Uterus (tissue), 4 donors: ENCODE results near the gene IL6ST. TPM values are rescaled to one million over a fixed set of nuclear protein-coding genes. Genes with fewer than 3 reads are reported as not detected.

Source experiments
- DNase-seq, 2 donors: peaks; one replicate each; pipeline ENCODE4 v3.0.0-alpha.2; 2019 to 2020
- H3K27ac ChIP-seq, 2 donors: fragments of 200-600 bp; sonication (generic); 1 replicate in 1 of 2; 2 replicates in 1 of 2; pipeline ENCODE4 v1.5.1; 2016 to 2018
- H3K27me3 ChIP-seq, 2 donors: fragments of 200-600 bp; sonication (generic); one replicate each; pipeline ENCODE4 v1.5.1; 2018 to 2019; ENCODE audit warnings: control low read depth in 1 of 2
- H3K36me3 ChIP-seq, 2 donors: fragments of 200-600 bp; sonication (generic); one replicate each; pipeline ENCODE4 v1.5.1; 2019; ENCODE audit warnings: control low read depth in 1 of 2
- H3K4me1 ChIP-seq, 2 donors: fragments of 200-600 bp; sonication (generic); one replicate each; pipeline ENCODE4 v1.5.1; 2018 to 2019; ENCODE audit warnings: control low read depth in 1 of 2
- H3K4me3 ChIP-seq, 2 donors: fragments of 200-600 bp; sonication (generic); 1 replicate in 1 of 2; 2 replicates in 1 of 2; pipeline ENCODE4 v1.5.1; 2018 to 2019; ENCODE audit warnings: mild to moderate bottlenecking in 1 of 2
- H3K9me3 ChIP-seq, 2 donors: fragments of 200-600 bp; sonication (generic); one replicate each; pipeline ENCODE4 v1.5.1; 2019; ENCODE audit warnings: control low read depth in 1 of 2
- POLR2A ChIP-seq, 2 donors: fragments of 450-650 bp; IDR thresholded peaks; one replicate each; pipeline ENCODE4 v1.6.1; 2016; ENCODE audit warnings: antibody characterized with exemption in 2 of 2, mild to moderate bottlenecking in 1 of 2, moderate library complexity in 1 of 2
- intact Hi-C: fragments of 100-400 bp; cut with DNase I; formaldehyde crosslinking; loops from one replicate; pipeline ENCODE4 v1.15.1; 2023; ENCODE audit warnings: low total_unique reads
- total RNA-seq, 4 donors: library from RNA; depleted of rRNA in 3 of 4; stranded (reverse); fragments of >200 nt in 3 of 4; gene quantifications; one replicate each; pipeline versions ENCODE4 v1.1.0 to v1.2.4, GENCODE V29; 2014 to 2023
- TF ChIP-seq, protein P1 (sequence below), 4 experiments: fragments of 200-600 bp in 2 of 4; fragments of 450-650 bp in 2 of 4; sonication (generic) in 2 of 4; IDR thresholded peaks; one replicate each; pipeline ENCODE4 v1.5.1; 2016 to 2019; ENCODE audit warnings: antibody characterized with exemption in 4 of 4, mild to moderate bottlenecking in 2 of 4, moderate library complexity in 1 of 4
- donor health status: DM: yes; HTN: yes; CAD: no.

The IL6ST gene
- total RNA-seq, 4 donors from 2014 or later: 147 to 414 (median 364) TPM

GRCh38 chr5:55924744-55925143, 70.0 kb downstream of the IL6ST start:
- intact Hi-C loops: no loop called here
- no peak for TF ChIP-seq POLR2A (IDR thresholded peaks at IDR 0.05)
- TF ChIP-seq, protein P1, sequence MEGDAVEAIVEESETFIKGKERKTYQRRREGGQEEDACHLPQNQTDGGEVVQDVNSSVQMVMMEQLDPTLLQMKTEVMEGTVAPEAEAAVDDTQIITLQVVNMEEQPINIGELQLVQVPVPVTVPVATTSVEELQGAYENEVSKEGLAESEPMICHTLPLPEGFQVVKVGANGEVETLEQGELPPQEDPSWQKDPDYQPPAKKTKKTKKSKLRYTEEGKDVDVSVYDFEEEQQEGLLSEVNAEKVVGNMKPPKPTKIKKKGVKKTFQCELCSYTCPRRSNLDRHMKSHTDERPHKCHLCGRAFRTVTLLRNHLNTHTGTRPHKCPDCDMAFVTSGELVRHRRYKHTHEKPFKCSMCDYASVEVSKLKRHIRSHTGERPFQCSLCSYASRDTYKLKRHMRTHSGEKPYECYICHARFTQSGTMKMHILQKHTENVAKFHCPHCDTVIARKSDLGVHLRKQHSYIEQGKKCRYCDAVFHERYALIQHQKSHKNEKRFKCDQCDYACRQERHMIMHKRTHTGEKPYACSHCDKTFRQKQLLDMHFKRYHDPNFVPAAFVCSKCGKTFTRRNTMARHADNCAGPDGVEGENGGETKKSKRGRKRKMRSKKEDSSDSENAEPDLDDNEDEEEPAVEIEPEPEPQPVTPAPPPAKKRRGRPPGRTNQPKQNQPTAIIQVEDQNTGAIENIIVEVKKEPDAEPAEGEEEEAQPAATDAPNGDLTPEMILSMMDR (IDR thresholded peaks at IDR 0.05): no peak
- no peaks in the 10 kb centered on the region for H3K9me3 ChIP-seq
- no peak overlapping the region for H3K27ac ChIP-seq
- H3K27me3 ChIP-seq: no peaks in the 10 kb centered on the region
- no peaks in the 10 kb centered on the region for H3K36me3 ChIP-seq
- DNase-seq: no peak
- no peaks in the 10 kb centered on the region for H3K4me1 ChIP-seq
- no peak overlapping the region for H3K4me3 ChIP-seq

GRCh38 chr5:55923865-55924500, 70.8 kb downstream of the IL6ST start:
- H3K27me3 ChIP-seq: no peaks in the 10 kb centered on the region
- H3K27ac ChIP-seq: no peak overlapping the region
- DNase-seq: no peak
- intact Hi-C loops: no loop called here
- H3K4me1 ChIP-seq: no peaks in the 10 kb centered on the region
- H3K9me3 ChIP-seq: no peaks in the 10 kb centered on the region
- no peak overlapping the region for H3K4me3 ChIP-seq
- H3K36me3 ChIP-seq: no peaks in the 10 kb centered on the region
- no peak for TF ChIP-seq POLR2A (IDR thresholded peaks at IDR 0.05)
- TF ChIP-seq, protein P1 (IDR thresholded peaks at IDR 0.05): no peak

DNA sequence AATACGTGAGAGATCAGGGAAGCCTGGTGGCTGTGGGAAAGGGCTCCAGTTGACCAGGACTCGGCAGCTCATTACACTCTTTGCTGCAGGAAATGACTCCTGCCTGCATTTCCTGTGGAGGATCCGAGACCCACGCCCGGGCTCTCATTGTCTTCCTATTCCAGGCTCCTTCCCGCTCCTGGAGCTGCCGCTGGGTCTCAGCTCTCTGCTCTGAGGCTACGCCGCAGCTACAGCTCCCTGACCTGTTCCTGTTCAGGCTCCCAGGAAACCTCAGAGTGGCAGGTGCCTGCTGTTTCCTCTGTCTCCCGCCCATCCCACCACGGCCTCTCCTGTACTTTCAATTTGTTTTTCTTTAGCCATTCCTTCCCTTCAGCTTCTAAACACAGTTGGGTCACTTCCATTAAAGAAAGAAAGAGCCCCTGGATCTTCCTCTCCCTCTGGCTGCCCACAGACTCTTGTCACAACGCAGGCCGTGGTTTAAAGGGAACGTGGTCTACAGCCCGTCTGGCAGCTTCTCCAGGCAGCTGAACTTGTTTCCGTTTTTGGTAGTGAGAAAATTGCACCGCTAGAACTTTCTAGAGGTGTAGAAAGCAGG, 71.5 kb downstream of the IL6ST start:
- TF ChIP-seq, protein P1 (IDR thresholded peaks at IDR 0.05): no peak
- no peak for TF ChIP-seq POLR2A (IDR thresholded peaks at IDR 0.05)
- Histone ChIP-seq H3K27ac (peak overlapping the region in 1 of 2 donors; percentile 15), H3K4me1 (no peaks in the 10 kb centered on the region), H3K36me3 (no peaks in the 10 kb centered on the region), H3K4me3 (peak overlapping the region; percentile 6 to 11), H3K27me3 (no peaks in the 10 kb centered on the region), H3K9me3 (no peaks in the 10 kb centered on the region)
- DNase-seq: no peak
- intact Hi-C loops: no loop called here

GRCh38 chr5:55921617-55922016, 73.1 kb downstream of the IL6ST start:
- Histone ChIP-seq H3K4me1 (no peaks in the 10 kb centered on the region), H3K27me3 (no peaks in the 10 kb centered on the region), H3K9me3 (no peaks in the 10 kb centered on the region), H3K27ac (no peak overlapping the region), H3K36me3 (no peaks in the 10 kb centered on the region), H3K4me3 (no peak overlapping the region)
- DNase-seq: no peak
- no peak for TF ChIP-seq POLR2A (IDR thresholded peaks at IDR 0.05)
- TF ChIP-seq, protein P1 (IDR thresholded peaks at IDR 0.05): no peak
- intact Hi-C loops: no loop called here

GRCh38 chr5:55920784-55921183, 74.0 kb downstream of the IL6ST start:
- H3K4me1 ChIP-seq: no peaks in the 10 kb centered on the region
- H3K4me3 ChIP-seq: no peak overlapping the region
- TF ChIP-seq POLR2A (IDR thresholded peaks at IDR 0.05): no peak
- TF ChIP-seq, protein P1 (IDR thresholded peaks at IDR 0.05): no peak
- no peaks in the 10 kb centered on the region for H3K36me3 ChIP-seq
- H3K27me3 ChIP-seq: no peaks in the 10 kb centered on the region
- H3K9me3 ChIP-seq: no peaks in the 10 kb centered on the region
- no peak for DNase-seq
- H3K27ac ChIP-seq: no peak overlapping the region
- intact Hi-C loops: no loop called here
